HepG2 (cell line): ENCODE measurements around the gene TSHZ2. TPM values are rescaled to one million over a fixed set of nuclear protein-coding genes. Genes with fewer than 3 reads are reported as not detected.

Experiments used
- ATAC-seq: fragments of 200-7000 bp; cut with Tn5 transposase; 3 replicates; pipeline ENCODE4 v1.9.1; 2020; ENCODE audit warnings: mild to moderate bottlenecking, moderate library complexity
- BruUV-seq: library from RNA; stranded (reverse); fragments of 400-500 nt; replicated peaks from 2 replicates; lab custom pipeline; 2021; lab: Mats Ljungman, UMichigan
- CTCF ChIA-PET: fragments of 300-600 bp; formaldehyde crosslinking; extraction: SDS; loops from one replicate; lab custom pipeline; 2021; ENCODE audit warnings: low total read pairs, inconsistent platforms, low intra/inter-chr PET ratio; lab: Yijun Ruan, JAX
- POLR2A ChIA-PET: fragments of 350-600 bp; sonication (Branson Sonifier 250); formaldehyde crosslinking; loops from one replicate; lab custom pipeline; 2020; ENCODE audit warnings: antibody characterized with exemption, inconsistent platforms; lab: Yijun Ruan, JAX
- DNase-seq: peaks from one replicate; pipeline ENCODE4 v3.0.0-alpha.2; 2015; ENCODE audit warnings: low spot score
- FAIRE-seq: peaks from 3 replicates; lab custom pipeline; 2011; peaks lifted over from hg19 to GRCh38; lab: Jason Lieb, UNC
- H2AFZ ChIP-seq: one replicate; pipeline ENCODE4 v1.6.1; 2011; ENCODE audit warnings: low read length, inconsistent platforms
- H3K27ac ChIP-seq: fragments of 300-600 bp; 3 replicates; pipeline ENCODE4 v1.8.0; 2011; ENCODE audit warnings: mixed run types, mild to moderate bottlenecking, mixed read lengths, low read length, inconsistent platforms; ENCODE audit not compliant: insufficient read depth; ENCODE audit errors: extremely low read length
- H3K27me3 ChIP-seq, 2 experiments: fragments of 200-600 bp in 1 of 2; 2 replicates in 1 of 2; 3 replicates in 1 of 2; pipeline versions ENCODE4 v1.6.0 to v1.8.0; 2011; ENCODE audit warnings: low read length in 2 of 2, mild to moderate bottlenecking in 2 of 2, moderate library complexity in 2 of 2, inconsistent platforms in 1 of 2; ENCODE audit not compliant: insufficient read depth in 2 of 2, control insufficient read depth in 1 of 2
- H3K36me3 ChIP-seq, 2 experiments: fragments of 200-600 bp in 1 of 2; replicated peaks in 1 of 2; 2 replicates in 1 of 2; 3 replicates in 1 of 2; pipeline versions ENCODE4 v1.5.1 to v1.8.0; 2011; ENCODE audit warnings: low read length in 2 of 2, inconsistent platforms in 1 of 2; ENCODE audit not compliant: insufficient read depth in 2 of 2, control insufficient read depth in 1 of 2
- H3K4me1 ChIP-seq: 2 replicates; pipeline ENCODE4 v1.5.1; 2012; ENCODE audit warnings: low read length, inconsistent platforms; ENCODE audit not compliant: insufficient read depth
- H3K4me2 ChIP-seq: 2 replicates; pipeline ENCODE4 v1.6.0; 2011; ENCODE audit warnings: low read depth, low read length, inconsistent platforms
- H3K4me3 ChIP-seq, 3 experiments: fragments of 200-600 bp in 1 of 3; sonication (generic), shearing (Covaris generic) in 1 of 3; replicated peaks in 1 of 3; 2 replicates each; pipeline ENCODE4 v1.5.1; 2011 to 2016; ENCODE audit warnings: low read length in 3 of 3, inconsistent platforms in 2 of 3, low read depth in 2 of 3, mild to moderate bottlenecking in 2 of 3, control low read depth in 1 of 3, mixed read lengths in 1 of 3; ENCODE audit not compliant: insufficient read depth in 1 of 3
- H3K79me2 ChIP-seq: one replicate; pipeline ENCODE4 v1.6.1; 2011; ENCODE audit warnings: low read length, inconsistent platforms; ENCODE audit not compliant: insufficient read depth
- H3K9ac ChIP-seq: 2 replicates; pipeline ENCODE4 v1.6.0; 2011; ENCODE audit warnings: mild to moderate bottlenecking, low read depth, low read length, inconsistent platforms; ENCODE audit not compliant: insufficient read depth
- H3K9me3 ChIP-seq: 2 replicates; pipeline ENCODE4 v1.5.1; 2012; ENCODE audit warnings: mild to moderate bottlenecking, low read length
- H4K20me1 ChIP-seq: 2 replicates; pipeline ENCODE4 v1.6.0; 2011; ENCODE audit warnings: inconsistent platforms, mild to moderate bottlenecking, low read length, moderate library complexity; ENCODE audit not compliant: insufficient read depth
- MEIS1 ChIP-seq: sonication (generic); formaldehyde crosslinking; IDR thresholded peaks from 2 replicates; pipeline ENCODE4 v1.9.0; 2021; ENCODE audit warnings: mild to moderate bottlenecking, missing genetic modification reagents, moderate library complexity, borderline replicate concordance
- PAXIP1 ChIP-seq: sonication (generic); formaldehyde crosslinking; conservative IDR thresholded peaks from 2 replicates; pipeline ENCODE4 v1.4.0; 2020; ENCODE audit warnings: mild to moderate bottlenecking, missing genetic modification reagents, moderate library complexity
- ZNF652 ChIP-seq: IDR thresholded peaks from 2 replicates; pipeline ENCODE4 v1.6.1; 2016; ENCODE audit warnings: low read depth, borderline replicate concordance
- WGBS: methylation state at CpG from one replicate; pipeline ENCODE4 v1.1.6; 2017; ENCODE audit warnings: low lambda C conversion rate; 5-methylcytosine and 5-hydroxymethylcytosine counted together
- in situ Hi-C: cut with HindIII; loops from 2 replicates; pipeline ENCODE4 v1.10.0; 2017; ENCODE audit warnings: low pct_unique_long_range_greater_than_20kb; ENCODE audit not compliant: extremely low pct_ligation_motif_present
- intact Hi-C: fragments of 100-400 bp; cut with micrococcal nuclease; formaldehyde crosslinking; loops from one replicate; pipeline ENCODE4 v1.10.0; 2022; ENCODE audit not compliant: unreplicated experiment
- polyA plus RNA-seq, 8 experiments: library from polyadenylated mRNA; depleted of rRNA in 3 of 8; stranded (reverse) in 7 of 8; unstranded in 1 of 8; fragments of >200 nt; fragmentation: Illumina TruSeq in 4 of 8; extraction: Trizol in 4 of 8; gene quantifications; 2 replicates each; pipeline versions ENCODE4 v1.2.1 to v1.2.3, GENCODE V29; 2011 to 2016; ENCODE audit warnings: low read depth in 4 of 8, missing spikeins in 1 of 8, mixed read lengths in 1 of 8; ENCODE audit not compliant: insufficient read depth in 1 of 8
- total RNA-seq, 5 experiments: library from RNA; depleted of rRNA; stranded (reverse); fragments of >200 nt; fragmentation: Illumina TruSeq; extraction: Trizol; gene quantifications; 2 replicates each; pipeline ENCODE4 v1.2.3, GENCODE V29; 2016; ENCODE audit warnings: low read depth in 1 of 5
- TF ChIP-seq, protein P1 (sequence below): sonication (generic); formaldehyde crosslinking; IDR thresholded peaks from 2 replicates; pipeline ENCODE4 v1.5.0; 2020; ENCODE audit warnings: missing genetic modification reagents
- TF ChIP-seq, protein P2 (sequence below): sonication (generic); formaldehyde crosslinking; IDR thresholded peaks from 2 replicates; pipeline ENCODE4 v1.5.0; 2020; ENCODE audit warnings: missing genetic modification reagents

The TSHZ2 gene
- total and polyA plus RNA-seq, 2 of the 13 experiments (the other 11 are each of a cell fraction or from before 2014, with no cell fraction given) = 0.01 TPM; not detected in 1

GRCh38 chr20:53221731-53222130 lies 249.6 kb downstream of the TSHZ2 start:
- H3K9ac ChIP-seq = no peak overlapping the region
- no peak for DNase-seq

More at GRCh38 chr20:53221731-53222130, 249.6 kb downstream of the TSHZ2 start:
- Histone ChIP-seq H3K9me3 (no peaks in the 10 kb centered on the region), H3K4me1 (no peaks in the 10 kb centered on the region), H3K27me3 (peaks cover 0 to under 1% of the 10 kb centered on the region in 2 experiments; a peak in 2 of 5 replicates), H3K4me3 (no peak overlapping the region), H3K79me2 (no peaks in the 10 kb centered on the region), H3K4me2 (no peak overlapping the region), H2AFZ (no peak overlapping the region), H4K20me1 (no peaks in the 10 kb centered on the region), H3K36me3 (no peaks in the 10 kb centered on the region), H3K27ac (no peak overlapping the region)
- in situ Hi-C loops (loop anchor here (25.0 kb wide), 1 partner anchor 316 kb away; no protein-coding TSS in a partner anchor), intact Hi-C loops (no loop called here)
- FAIRE-seq = no peak
- no TSS peak for BruUV-seq
- WGBS = 18% methylated on average over 3 of the region's 3 CpGs
- ChIA-PET POLR2A (no interaction called here), CTCF (no interaction called here)
- ATAC-seq = no peak
- TF ChIP-seq, protein P1, sequence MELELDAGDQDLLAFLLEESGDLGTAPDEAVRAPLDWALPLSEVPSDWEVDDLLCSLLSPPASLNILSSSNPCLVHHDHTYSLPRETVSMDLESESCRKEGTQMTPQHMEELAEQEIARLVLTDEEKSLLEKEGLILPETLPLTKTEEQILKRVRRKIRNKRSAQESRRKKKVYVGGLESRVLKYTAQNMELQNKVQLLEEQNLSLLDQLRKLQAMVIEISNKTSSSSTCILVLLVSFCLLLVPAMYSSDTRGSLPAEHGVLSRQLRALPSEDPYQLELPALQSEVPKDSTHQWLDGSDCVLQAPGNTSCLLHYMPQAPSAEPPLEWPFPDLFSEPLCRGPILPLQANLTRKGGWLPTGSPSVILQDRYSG (CRISPR knock-in tag) = no peak
- TF ChIP-seq, protein P2, sequence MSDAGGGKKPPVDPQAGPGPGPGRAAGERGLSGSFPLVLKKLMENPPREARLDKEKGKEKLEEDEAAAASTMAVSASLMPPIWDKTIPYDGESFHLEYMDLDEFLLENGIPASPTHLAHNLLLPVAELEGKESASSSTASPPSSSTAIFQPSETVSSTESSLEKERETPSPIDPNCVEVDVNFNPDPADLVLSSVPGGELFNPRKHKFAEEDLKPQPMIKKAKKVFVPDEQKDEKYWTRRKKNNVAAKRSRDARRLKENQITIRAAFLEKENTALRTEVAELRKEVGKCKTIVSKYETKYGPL (CRISPR knock-in tag) = no peak
- TF ChIP-seq MEIS1 (CRISPR knock-in tag) = no peak
- TF ChIP-seq PAXIP1 (CRISPR knock-in tag) = no peak
- no peak for TF ChIP-seq ZNF652 (CRISPR knock-in tag)
